HG03135 (cell line): Measurements from ENCODE around the gene REN.

ENCODE experiments used
- ATAC-seq: cut with Tn5 transposase; IDR thresholded peaks from one replicate; pipeline ENCODE4 v1.9.1; 2021; ENCODE audit warnings: mild to moderate bottlenecking, moderate library complexity; ENCODE audit not compliant: unreplicated experiment

The REN gene

DNA sequence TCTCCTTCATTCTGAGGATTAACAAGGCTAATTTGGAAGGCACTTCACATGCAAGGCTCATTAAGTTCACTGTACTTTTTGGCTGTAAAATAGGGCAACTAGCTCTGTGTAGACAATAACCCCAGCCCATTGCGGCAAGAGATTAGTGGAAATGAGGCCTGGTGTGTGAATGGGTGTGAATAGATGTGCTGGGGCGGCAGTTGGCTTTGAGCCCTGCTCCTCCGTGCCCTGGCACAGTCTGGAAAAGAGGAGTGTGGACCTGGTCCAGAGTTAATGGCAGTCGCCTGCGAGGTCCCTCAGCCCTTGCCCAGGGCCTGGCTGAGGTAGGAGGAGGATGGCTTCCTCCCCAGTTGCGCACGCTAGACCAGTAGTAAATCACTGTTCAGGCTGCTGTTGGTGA lies 25.3 kb upstream of the REN start:
- no peak for ATAC-seq

DNA sequence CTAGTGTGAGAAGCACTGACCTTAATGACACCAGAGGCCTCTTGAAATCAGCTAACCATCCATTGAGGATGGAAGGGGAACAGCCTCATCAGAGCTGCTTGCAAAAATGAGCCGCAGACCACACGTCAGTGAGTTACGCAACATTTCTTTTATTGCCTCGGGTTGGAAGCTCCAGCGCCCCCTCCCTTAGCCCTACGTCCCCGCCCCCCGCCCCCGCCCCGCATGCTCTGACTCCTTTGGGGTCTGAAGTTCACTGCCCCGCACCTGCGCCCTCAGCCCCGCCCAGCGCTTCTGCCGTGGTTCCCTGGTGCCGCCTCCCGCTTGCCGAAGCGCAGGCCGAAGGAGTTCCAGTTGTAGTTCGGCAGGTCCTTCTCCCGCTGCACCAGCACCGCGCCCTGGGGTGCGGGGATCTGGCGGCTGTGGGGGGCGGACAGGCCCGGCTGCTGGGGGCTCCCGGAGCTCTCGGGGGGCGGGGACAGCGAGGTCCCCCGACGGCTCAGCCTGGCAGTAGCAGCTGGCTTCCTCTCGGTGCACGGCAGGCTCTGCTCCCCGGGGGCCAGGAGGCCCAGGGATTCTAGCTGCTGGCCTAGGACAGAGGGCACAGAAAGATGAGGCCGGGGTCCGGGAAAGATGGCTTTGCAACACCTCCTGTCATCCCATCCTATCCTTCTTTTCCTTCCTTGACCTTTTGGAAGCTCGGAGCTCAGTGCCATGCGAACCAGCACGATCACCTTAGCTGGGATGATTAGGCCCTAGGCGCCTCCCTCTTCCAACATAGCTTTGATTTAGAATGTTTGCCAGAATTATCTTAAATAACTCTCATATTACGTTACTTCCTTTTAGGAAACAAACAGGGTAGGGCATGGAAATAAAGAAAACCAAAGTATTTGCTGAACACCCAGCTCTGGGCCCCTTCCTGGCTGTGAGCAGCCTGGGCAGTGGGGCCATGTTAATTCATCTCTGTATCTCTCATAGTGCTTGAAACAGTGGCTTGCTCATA lies 24.4 kb upstream of the REN start:
- ATAC-seq, result no peak

DNA sequence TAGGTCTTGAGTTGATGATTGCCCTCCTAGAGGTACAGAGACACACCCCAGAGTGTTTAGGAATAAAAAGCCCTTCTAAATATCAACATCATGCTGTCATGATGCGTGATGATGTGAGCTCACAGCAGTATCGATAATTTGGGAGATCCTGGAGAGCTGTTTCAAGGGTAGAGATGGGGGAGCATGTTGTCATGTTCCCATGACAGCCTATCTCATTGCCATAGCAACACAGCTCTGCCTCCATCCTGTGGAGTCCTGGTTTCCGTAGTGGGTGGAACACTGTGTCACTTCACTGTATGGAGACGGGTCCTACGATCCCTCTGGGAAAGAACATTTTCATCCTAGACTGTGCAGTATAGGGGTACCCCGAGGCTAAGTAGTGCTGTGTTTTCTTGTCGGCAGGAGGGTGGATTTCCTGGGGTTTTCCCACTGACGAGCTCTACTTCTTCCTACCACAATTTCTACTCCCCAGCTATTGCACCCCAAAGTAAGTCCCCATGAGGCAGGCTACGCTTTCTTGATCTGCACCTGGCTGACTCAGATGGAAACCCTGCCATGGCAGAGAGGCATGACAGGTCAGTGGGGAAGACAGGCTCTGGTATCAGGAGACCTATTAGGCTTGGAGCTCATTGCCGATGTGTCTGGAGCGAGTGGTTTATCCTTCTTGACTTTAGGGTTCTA lies 23.0 kb upstream of the REN start:
- ATAC-seq, result no peak

DNA sequence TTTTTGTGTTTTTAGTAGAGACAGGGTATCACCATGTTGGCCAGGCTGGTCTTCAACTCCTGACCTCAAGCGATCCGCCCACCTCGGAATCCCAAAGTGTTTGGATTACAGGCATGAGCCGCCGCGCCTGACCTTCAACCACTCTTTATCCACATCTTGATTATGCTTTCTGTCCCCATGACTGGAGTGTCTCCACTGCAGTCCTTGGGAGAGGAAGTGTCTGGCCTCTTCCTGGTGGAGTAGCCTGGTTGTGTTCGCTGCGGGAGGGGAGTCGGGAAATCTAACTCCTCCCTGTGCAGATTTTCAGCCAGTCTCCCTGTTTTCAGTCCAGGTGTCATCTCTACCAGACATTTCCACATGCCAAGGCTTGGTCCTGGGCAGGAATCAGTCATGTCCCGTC lies 20.5 kb upstream of the REN start:
- no peak for ATAC-seq

DNA sequence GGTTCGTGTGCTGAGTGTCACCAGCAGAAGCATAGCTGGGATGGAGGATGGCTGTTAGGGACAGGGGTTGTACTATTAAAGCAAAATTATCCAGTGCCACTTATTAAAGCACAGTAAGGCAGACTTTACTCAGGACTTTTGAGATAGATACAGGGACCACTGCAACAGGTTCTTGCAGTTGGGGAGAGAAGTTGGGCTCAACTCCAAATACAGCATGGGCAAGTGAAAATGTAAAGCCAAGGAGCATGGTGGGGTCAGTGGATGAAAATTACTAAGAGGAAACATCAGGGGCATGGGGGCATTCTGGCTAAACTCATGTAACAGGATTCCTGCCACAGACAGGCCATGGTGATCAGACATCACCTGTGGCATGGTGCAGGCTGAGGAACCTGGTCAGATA lies 15.0 kb upstream of the REN start:
- no peak for ATAC-seq

DNA sequence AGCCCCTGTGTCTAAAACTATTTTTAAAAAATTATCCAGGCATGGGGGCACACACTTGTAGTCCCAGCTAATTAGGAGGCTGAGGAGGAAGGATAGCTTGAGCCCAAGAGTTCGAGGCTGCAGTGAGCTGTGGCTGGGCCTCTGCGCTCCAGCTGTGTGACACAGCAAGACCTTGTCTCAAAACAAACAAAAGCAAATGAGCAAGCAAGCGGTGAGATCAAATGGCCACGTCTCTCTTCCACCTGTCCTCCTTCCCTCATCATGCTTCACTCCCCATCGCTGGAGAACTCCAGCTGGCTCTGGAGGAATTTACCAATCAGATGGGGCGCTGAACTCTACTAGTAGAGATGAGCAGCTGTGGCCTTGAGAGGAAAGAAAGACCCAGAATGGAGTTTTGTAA lies 14.0 kb upstream of the REN start:
- ATAC-seq, result no peak

DNA sequence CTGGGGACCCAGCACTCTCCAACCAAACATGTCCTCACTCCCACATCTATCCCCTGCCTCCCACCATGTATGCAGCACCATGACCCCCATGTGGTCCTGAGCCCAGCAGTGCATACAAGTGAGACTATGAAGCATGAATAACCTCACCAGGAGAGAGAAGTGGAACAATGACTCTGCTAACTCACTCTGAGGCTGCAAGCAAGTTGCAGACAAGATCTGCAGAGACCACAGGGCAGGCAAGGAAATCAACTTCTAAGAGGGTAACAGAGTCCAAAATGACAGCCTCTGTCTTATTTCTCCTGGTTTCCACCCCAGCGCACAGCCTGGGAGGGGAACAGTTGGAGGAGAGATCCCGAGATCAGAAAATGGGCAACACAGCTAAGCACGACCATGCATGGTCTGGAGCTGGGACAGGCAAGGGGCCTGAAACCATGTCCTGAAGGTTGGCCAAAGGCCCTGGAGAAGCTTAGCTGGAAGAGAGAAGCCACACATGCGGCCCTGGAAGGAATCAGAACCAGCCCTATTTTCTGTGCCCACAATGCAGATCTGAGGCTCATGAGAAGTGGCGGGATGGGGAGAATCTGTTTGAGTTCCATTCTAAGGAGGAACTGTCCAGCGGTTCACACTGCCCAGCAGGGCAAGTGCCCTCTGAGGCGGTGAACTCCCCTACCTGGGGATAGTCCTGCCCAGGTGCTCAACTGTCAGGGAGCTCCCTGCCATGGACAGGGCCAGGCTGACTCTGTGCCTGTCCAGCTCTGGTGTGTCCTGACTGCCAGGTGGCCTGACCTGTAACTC lies 12.5 kb upstream of the REN start:
- no peak for ATAC-seq

DNA sequence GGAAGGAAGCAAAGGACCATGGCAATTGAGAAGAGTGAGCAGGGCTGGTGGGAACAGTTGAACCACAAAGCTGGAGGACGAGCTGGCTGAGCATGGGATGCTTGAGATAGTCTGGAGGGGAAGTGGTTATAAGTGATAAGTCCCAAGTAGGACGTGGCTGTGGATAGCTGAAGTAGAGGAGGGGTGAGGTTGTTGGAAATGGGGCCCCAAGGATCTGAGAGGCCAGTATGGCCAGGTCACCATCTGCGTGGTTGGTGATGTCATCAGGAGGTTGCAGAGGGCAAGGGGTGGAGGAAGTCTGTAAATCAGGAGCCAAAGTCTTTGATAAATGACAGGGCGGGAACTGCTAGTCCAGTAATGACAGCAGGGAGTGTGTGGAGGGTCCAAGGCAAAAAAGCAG lies 11.0 kb upstream of the REN start:
- no peak for ATAC-seq

DNA sequence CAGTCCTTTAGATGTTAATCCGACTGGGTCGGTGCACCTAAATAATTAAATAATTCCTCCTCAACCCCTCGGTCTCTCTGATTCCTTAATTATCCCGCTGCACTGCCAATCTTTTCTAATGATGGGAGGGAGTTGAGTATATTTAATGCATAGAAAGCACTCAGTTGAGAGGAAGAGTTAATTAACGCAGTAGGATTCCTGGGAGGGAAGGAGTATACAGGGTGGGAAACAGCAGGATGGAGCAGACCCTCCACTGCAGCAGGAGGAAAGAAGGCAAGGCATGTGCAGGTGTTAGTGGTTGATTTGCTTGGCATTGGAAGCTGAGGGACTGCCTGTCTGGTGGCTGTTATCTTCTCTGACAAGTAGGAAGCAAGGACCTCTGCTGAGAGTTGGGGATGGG lies 9.9 kb upstream of the REN start:
- no peak for ATAC-seq

DNA sequence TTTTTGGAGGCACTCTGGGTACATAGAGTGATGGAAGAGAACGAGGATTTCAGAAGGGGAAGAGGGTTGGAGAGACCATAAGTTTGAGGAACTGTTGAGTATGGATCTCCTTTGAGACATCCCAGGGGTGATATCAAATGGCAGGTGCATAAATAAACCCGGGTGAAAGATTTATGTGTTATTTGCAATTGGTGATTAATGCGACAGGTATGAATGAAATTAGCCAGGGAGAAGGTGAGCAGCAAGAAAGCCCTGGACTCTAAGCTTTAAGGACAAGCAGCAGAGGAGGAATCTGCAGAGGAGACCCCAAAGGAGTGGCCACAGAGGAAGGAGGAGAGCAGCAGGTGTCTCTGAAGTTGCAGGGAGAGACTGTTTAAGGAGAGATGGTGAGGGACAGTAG lies 8.8 kb upstream of the REN start:
- ATAC-seq, result no peak

DNA sequence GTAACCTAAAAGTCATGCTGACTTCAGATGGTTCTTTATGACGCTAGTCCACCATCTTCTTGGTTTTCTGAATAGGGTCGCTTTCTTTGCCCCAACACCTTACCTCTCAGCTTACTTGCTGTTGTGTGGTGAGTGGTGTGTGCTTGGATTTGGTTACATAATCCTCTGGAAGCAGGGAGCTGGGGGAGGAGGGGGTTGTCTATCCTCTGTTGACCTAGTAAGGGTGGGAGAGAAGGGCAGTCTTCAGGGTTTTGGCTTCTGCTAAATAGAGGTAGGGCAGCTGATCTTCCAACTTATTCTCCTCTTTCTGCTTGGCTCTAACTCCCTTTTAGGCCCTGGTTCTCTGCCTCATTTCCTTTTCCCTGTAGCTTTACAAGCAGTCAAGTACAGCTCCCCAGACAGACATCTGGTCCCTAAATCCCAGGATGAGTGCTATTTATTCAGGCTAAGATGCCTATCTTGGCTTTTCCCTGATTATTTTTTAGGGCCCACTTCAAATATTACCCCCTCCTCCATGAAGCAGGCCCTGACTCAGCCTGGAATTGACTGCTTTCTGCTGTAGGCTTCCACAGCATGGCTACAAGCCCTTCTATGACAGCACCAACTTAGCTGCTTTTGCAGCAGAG lies 6.4 kb upstream of the REN start:
- ATAC-seq, result no peak

DNA sequence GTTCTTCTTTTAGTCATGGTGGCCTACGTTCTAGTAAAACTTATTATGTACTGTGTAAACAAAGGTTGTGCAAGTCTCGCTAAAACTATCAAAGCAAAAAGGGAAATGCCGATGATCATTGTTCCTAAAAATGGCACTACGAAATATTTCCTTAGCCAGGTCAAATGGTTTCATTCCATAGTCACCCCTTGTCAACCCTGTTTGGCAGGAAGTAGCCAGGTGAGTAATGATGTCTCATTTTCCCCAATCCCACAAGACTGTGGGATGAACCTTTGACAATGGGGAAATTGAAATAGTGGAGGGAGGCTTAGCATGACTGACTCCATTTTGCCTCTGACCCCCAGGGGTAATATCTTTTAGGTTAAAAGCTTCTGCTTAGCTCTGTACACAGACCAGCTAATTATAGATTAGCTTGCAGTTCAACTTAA lies 5.6 kb upstream of the REN start:
- no peak for ATAC-seq

DNA sequence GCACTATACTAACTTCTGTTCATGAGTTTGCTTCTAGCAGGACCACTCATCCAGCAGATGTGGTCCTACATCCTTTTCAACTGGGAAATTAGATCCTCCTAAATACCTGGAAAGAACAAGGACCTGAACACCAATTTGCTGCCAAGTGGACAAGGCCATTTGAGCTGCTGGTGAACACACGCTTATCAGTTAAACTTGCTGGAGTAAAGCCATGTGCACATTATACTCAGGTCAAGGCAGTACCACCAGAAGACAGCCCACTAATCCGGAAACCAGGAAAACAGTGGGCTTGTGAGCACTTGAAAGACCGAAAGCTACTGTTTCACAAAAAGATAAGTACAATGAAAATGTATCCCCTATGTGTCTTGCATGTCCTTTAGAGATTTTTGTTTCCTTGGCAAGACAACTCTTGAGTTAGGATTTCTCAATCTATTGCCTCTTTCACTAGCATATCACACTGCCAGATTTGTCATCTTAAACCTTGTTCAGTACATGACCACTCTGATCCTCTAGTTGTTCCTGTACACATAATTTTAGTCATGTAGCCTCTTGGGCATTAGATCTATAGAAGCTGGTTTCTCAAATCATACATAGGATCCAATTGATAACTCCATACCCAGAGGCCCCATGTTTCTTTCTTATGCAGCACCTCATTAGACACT lies 4.5 kb upstream of the REN start:
- ATAC-seq, result no peak

DNA sequence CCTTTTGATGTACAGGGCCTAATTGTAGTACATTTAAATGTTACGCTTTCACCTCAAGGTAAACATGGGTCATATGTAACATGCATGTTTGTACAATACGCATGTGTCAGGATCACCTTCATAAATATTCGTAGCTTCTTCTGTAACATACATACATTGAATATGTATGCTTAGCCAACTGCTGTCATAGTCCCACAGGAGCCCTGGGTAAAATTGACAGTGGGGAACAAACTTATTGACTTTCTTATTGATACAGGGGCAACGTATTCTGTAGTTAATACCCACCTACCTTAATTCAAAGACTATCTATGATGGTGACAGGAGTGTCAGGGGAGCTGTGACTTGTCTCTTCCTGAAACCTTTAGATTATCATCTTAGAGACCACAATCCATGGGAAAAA lies 3.7 kb upstream of the REN start:
- ATAC-seq, result no peak

DNA sequence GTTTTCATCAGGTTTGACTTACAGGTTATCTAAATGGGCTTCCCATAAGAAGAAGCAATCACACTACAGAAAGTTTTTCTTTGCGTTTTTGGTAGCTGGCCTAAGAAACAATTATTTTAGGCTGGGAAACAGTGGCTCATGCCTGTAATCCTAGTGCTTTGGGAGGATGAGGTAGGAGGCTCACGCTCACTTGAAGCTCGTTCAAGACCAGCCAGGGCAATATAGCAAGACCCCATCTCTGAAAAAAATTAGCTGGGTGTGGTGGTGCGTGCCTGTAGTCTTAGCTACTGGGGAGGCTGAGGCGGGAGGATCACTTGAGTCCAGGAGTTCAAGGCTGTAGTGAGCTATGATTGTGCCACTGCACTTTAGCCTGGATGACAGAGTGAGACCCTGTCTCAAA lies 1.6 kb upstream of the REN start:
- no peak for ATAC-seq

DNA sequence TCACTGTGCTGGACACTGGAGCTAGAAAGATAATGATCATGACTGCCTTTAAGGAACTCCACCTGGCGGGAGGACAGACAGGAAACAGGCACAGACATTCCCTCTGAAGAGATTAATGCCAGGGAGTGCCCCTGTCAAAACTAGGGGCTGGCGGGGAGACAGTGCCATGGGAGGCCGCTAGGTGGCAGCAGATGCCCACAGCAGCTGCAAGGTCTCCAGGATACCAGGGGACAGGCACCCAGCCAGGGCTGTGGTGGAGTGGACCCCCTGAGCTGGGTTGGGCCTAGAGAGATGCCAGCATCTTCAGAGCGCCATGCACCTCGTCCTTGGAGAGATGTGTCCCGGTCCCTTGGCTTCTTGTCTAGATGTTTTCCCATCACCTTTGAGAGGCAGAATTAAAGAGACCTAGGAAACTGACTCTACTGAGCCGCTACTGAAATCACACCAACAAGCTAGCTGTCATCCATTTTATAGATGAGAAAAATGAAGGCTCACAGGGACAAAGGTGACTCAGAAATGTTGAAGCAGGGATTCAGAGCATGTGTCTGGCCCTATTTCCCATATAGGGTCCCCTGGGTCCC lies 3.6 kb downstream of the REN start:
- ATAC-seq, result no peak

DNA sequence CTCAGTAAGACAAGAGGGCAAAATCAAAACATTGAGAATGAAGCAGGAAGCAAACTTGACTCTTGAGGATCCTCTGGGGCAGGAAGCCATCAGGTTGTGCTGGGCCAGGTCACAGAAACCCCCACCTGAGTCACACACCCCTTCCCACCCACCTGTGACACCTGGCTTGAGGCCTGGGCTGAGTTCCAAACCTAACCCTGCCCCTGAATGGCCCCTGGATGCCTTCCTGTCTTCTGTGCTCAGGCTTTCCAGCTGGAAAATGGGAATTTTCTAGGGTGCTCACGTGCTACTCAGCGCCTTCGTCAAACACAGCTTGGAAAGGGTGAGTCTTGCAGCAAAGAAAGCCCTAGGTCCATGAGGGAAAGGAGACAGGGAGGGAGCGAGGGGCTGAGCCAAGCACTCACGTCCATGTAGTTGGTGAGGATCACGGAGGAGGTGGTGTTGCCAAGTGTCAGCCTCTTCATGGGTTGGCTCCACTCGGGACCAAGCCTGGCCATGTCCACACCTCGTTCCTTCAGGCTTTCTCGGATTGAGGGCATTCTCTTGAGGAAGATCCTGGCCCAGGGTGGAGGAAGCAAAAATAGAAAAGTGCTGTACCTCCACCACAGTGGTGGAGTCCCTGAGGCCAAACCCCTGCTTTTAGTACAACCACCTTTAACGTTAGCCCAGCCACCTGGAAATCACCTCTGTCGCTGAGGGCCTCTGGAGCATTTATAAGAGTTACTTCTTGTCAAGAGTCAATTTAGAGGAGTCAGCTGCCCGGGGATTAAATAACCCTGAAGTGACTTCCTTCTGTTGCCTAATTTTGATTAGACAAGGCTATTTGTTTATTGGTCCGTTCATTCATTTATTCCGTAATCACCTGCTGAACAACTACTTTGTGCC lies 4.3 kb downstream of the REN start:
- no peak for ATAC-seq

DNA sequence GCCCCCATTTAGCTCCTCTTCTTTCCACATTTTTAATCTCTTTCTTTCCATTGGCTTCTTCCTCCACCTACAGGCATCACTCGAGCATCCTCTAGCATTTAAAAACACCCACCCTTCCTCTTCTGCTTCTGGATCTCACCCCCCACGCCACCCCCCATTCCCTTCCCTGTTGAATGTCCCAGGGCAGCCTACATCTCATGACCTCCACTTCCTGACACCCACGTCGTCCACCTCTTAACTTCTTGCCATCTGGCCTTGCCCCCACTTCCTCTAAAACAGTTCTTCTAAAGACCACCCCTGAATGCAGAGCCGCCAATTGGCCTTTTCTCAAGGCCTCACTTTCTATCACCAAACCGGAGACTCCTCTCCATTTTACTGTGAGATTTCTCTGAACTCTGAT lies 8.2 kb downstream of the REN start:
- no peak for ATAC-seq

DNA sequence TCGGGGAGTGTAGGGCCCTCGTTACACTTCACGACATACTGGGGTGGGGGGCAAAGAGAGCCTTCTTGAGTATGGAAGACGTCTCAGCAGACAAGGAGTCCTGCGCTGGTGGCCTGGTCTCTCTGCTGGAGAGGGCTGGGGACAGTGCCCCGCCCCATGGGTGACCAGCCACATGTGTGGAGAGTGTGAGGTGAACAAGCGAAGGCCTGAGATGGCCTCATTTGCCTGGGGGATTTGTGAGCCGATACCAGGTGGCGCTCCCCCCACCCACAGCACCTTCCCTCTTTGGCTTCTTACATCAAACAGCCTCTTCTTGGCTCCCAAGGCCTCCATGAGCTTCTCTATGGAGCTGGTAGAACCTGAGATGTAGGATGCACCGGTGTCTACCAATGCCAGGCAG lies 10.3 kb downstream of the REN start:
- no peak for ATAC-seq
